NCI-H2029 treated with DMSO at 0.1 percent for 48 hours (cell line): ENCODE measurements around the gene TCF4.
A peak's percentile ranks its signal among the peaks of the same experiment; 100 is the strongest.

Experiments
- DNase-seq: peaks from one replicate; lab custom pipeline; 2025; lab: John Stamatoyannopoulos, UW

TCF4 gene

DNA sequence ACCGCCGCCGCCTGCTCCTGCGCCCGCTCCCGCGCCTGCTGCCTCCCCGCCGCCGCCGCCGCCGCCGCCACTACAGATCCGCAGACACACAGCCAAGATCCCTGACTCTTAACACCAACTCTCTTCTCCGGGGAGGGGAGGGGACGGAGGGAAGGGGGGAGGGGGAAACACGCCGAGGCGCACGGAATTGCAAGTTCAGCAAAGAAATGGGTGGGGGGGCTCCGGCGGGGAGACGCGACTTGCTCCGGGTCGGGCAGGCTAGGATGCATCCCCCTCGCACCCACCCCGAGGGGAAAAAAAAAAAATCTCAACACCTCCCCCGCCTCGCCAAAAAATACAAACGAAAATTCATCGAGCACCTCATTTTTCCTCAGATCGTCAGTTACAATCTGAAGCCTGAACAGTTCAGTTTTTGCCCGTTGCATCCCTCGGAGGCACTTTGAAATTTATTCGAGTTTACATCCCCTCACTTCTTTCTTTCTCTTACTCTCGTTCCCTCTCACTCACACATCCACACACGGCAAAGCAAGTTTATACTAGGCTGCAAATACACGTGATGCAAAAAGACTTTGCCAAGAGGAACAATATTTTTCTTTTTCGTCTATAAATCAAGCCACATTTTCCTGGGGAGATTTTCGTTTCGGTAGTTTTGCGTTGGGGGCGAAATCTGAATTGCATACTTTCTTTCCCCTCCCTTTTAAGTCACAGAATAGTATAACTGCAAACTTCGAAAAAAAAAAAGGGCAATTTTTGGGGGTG is at the start of gene TCF4:
TSS of gene TCF4 (minus strand) at position 82 of the 759 bp plus-strand sequence. CDS start 1,076 bp downstream, outside the sequence.
- DNase-seq: no peak

DNA sequence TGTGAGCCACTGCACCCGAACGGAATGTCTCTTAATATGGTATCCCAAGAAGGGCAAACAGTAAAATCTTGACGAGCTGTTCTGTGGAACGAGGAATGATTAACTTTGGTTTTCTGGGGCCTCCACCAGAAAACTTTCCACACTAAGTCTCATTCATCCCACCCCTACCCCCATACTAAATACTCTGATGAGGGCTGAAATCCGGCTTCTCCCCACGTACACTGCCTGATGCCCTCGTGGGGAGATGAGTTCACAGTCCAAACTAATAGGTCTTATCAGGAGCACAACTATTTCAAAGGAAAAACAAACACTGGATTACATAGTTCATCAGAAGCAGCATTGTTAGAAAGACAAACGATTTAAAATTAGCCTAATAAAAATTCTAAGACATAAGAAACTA is 49.2 kb upstream of the TCF4 start:
- DNase-seq: no peak

DNA sequence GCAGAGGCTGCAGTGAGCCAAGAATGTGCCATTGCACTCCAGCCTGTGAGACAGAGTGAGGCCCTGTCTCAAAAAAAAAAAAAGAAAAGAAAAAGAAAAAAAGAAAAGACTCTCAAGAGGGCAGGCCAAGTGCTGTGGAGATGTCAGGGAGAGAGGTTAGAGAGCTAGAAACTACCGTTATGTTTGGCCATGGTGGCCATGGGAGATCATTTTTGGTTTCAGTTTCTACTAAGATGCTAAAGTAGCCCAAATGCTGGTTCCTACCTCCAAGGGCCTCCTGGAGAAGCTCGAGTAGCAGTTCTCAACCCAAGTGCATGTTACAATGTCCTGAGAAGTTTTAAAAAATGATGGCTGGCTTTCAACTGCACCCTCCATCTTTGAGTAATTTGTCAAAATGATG is 47.4 kb upstream of the TCF4 start:
- no peak for DNase-seq

- DNase-seq: no peak
These were observed 46.6 kb upstream of the TCF4 start for GRCh38 chr18:55634545-55634944.

DNA sequence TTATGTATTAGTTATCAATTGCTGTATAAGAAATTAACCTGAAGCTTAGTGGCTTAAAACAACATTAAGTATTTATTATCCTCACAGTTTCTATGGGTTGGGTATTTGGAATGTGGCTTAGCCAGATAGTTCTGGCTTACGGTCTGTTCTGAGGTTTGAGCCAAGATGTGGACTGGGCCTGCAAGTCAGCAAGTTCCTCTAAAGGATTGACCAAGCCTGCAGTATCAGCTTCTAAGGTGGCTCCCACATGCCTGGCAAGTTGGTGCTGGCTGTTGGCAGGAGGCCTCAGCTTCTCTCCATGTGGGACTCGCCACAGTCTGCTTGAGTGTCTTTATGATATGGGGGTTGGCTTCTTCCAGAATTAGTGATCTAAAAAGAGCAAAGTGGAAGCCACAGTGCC is 45.0 kb upstream of the TCF4 start:
- no peak for DNase-seq

DNA sequence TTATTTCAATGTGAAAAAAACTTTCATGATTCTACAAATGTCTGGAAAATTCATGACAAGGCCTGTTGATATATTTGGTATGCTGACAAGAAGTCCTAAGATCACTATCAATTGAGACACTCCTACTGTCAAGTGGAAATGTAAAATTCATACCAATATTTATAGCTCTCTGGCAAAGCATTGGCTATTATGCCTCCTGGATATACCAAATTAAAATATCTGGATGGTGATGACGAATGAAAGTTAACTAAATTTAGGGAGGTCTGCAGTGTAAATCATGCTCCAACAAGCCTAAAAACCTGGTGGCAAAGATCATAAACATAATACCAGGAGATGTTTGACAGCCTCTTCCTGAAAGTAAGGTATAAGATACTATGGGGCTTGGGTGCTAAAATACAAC is 41.1 kb upstream of the TCF4 start:
- no peak for DNase-seq

DNA sequence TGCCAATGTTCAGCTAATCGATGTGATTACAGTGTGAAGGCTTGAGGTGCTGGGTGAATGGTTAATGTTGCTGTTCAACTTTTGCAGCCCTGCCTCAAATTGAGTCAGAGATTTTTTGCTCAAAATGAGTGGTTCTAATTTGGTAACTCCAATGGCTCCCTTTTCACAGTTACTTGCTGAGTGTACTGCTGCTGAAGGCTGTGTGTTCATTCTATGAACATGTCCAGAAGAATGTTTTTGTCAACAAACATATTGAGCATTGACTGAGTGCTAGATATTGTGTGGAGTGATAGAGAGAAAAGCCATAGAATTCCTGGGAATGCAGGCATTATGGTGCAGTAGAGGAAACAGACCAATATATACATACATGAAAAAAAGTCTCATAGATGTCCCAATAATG is 39.0 kb upstream of the TCF4 start:
- DNase-seq: no peak

GRCh38 chr18:55625901-55626300 is 37.9 kb upstream of the TCF4 start:
- no peak for DNase-seq

- no peak for DNase-seq
These were observed 35.6 kb upstream of the TCF4 start for GRCh38 chr18:55623626-55624025.

DNA sequence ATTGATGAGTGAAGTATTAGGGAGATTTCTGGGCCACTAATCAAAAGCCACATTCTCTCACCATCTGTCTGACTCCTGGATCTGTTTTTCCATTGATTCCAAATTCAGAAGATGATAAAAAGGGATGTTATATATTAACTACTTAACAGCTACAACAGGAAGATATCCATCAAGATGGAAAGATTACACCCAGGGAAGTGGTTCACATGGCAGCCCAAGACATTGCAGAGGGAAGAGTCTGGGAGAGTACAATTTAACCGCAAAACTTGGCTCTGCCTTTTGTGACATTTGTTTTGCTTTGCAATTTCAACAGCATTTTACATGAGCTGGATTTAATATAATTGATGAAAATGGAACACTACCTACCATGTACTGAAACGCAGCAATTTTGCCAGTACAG is 22.5 kb upstream of the TCF4 start:
- DNase-seq: no peak

DNA sequence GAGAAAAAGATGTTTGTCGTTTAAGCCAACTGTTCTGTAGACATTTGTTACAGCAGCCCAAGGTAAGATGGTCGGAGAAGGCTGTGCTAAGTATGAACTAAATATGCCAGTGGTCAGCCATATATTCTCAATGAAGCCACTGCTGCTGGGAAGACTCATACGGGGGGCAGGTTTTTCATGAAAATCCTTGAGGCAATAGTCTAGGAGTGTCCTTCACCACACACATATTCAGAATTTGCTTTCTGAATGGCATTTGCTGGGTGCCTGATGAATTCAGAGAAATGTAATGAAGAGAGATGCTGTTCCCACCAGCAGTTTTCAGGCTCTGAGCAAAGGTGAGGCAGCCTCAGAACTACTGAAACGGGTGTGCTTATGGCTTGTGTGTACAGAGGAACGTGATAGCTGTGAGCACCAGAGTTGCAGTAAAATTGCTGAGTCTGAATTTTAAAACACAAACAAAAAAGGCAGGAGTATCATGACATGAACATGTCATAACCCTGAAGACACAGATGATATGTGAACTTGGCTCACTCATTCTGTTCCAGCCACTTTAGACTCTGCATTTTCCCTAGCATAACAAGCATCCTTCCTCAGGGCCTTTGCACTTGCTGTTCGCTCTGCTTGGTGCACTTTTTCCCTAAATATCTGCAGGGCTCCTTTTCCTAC is 21.3 kb upstream of the TCF4 start:
- DNase-seq: no peak

DNA sequence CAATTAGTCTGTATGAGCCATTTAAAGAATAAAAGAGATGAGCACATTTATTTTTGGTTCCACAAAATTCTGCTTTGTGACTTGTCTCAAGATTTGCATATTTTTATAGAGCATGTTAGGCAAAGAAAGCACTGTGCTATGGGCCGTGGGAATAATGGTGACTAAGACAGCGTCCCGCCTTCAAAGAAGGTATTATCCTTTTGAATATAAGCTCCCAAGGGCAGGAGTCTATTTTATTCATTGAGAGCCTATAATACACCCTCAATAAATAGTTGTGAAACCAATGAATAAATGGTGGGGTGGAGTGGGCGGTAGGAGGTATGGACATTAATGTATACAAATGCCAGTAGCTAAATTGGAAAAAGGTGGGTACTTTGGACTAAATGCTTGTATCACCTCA is 20.5 kb upstream of the TCF4 start:
- no peak for DNase-seq

- no peak for DNase-seq
These were observed 19.8 kb upstream of the TCF4 start for GRCh38 chr18:55607773-55608172.

DNA sequence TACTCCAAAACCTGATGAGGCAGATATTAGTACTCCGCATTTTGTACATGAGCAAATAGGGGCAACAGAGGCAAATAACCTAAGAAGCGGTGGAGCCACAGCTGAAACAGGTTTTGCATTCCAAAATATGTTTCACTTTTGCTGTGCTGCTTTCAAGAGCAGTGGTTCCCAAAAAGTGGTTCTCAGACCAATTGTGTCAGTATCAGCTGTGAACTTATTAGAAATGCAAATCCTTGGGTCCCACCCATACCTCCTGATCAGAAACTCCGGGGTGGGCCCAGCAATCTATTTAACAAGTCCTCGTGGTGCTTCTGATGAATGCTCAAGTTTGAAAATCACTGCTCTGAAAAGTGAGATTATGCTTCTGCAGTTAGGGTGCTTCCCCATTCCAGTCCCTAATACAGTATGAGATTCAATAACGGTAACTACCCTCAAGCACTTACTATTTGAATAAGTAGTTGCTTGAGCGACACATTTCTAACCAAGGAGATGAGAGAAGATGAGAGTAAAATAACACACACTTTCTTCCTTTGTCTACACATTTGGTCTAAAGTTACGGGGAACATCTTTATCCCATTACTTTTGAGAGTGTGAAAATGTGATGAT is 17.8 kb upstream of the TCF4 start:
- no peak for DNase-seq

GRCh38 chr18:55603775-55604174 is 15.8 kb upstream of the TCF4 start:
- no peak for DNase-seq

- no peak for DNase-seq
These were observed 5.9 kb upstream of the TCF4 start for GRCh38 chr18:55593888-55594287.

GRCh38 chr18:55592572-55592971 is 4.6 kb upstream of the TCF4 start:
- DNase-seq: no peak

- no peak for DNase-seq
These were observed 4.1 kb upstream of the TCF4 start for GRCh38 chr18:55592106-55592505.

- DNase-seq: peak; percentile 84
These were observed 1.8 kb upstream of the TCF4 start for GRCh38 chr18:55589625-55590291.

DNA sequence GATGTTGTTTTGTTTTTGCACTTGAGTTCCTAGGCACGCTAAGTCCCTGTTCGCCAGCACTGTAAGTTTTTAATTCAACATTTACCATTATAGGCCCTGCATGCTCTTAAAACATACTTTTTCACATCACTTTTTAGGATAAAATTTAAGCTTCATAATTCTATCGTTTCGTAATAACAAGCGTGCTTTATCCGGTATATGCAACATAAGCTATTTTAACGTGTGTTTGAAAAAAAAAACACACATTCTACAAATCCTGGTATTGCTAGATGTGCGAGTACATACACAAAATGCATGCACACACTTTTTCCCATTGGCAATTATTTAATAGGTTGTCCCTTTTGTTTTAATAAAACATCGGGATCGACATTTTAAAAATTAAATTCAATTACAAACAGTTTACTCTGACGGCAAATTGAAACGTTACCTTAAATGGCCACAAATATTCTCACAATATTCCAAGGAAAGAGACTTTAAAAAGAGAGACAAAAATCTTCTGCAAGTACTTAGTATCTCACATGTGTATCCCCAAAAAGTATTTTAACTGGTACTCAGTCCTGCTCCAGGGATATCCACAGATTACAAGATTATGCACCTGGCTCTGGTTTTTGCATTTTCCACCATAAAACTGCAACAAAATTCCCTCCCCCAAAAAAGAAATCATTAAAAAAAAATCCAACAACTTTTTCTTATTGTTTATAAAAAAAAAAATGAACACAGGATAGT is 1.0 kb upstream of the TCF4 start:
- no peak for DNase-seq

DNA sequence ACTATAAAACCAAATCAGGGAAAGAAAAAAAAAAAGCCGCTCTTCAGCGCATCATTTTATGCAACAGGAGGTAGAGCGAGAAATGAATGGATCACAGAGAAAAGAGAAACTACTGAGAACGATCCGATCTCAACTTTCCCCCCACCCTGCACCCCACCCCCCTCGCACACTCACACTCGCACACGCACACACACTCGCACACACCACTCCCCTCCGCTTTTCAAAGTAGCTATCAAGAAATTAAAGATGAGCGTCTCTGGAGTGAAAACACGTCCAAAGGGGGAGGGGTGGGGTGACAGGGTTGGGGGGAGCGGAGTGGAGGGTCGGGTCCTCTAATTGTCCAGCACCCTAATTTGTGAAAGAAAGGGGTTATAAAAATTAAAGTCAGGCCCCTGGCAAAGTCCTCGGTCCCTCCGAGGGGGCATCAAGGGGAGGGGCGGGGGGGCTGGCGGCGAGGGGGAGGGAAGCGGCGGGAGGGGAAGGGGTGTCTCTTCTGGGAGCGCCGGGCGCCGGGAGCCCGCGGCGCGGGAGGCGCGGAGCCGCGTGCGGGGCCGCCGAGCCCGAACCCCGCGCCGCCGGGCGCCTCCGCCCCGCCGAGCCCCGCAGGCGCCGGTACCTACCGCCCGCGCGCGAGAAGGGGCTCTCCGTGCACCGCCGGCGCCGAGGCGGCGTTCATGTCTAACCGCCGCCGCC is 428 bp downstream of the TCF4 start:
- no peak for DNase-seq
